ENCODE measurements around the gene MS4A15.

DNA sequence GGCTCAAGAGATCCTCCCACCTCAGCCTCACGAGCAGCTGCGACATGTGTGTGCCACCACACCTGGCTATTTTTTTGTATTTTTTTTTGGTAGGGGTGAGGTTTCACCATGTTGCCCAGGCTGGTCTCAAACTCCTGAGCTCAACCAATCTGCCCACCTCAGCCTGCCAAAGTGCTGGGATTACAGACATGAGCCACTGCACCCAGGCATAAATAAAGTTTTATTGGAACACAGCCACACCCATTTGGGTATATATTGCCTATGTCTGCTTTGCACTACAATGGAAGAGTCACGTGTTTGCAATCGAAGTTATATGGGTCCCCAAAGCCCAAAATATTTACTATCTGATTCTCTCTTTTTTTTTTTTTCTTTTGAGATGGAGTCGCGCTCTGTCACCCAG, 1.8 kb upstream of the MS4A15 start:
- TF ChIP-seq PAX5 (IDR thresholded peaks at IDR 0.05; ENCODE audit: borderline replicate concordance, low read depth, low read length), result no peak
- TF ChIP-seq POLR2A (IDR thresholded peaks at IDR 0.05; ENCODE audit: low read depth, low read length), result no peak
- TF ChIP-seq, protein P1, sequence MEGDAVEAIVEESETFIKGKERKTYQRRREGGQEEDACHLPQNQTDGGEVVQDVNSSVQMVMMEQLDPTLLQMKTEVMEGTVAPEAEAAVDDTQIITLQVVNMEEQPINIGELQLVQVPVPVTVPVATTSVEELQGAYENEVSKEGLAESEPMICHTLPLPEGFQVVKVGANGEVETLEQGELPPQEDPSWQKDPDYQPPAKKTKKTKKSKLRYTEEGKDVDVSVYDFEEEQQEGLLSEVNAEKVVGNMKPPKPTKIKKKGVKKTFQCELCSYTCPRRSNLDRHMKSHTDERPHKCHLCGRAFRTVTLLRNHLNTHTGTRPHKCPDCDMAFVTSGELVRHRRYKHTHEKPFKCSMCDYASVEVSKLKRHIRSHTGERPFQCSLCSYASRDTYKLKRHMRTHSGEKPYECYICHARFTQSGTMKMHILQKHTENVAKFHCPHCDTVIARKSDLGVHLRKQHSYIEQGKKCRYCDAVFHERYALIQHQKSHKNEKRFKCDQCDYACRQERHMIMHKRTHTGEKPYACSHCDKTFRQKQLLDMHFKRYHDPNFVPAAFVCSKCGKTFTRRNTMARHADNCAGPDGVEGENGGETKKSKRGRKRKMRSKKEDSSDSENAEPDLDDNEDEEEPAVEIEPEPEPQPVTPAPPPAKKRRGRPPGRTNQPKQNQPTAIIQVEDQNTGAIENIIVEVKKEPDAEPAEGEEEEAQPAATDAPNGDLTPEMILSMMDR (IDR thresholded peaks at IDR 0.05 in 2 of 3, conservative IDR thresholded peaks at IDR 0.05 in 1 of 3; ENCODE audit: control insufficient read depth in 2 of 3, extremely low read depth in 1 of 3, insufficient read depth in 1 of 3, low read depth in 3 of 3, low read length in 3 of 3), result no peak
- TF ChIP-seq SMC3 (IDR thresholded peaks at IDR 0.05; ENCODE audit: borderline replicate concordance, low read length), result no peak
- TF ChIP-seq MXI1 (IDR thresholded peaks at IDR 0.05; ENCODE audit: low read depth, low read length), result no peak
- TF ChIP-seq GABPA (IDR thresholded peaks at IDR 0.05; ENCODE audit: low read depth), result no peak
- TF ChIP-seq KAT2A (conservative IDR thresholded peaks at IDR 0.05; ENCODE audit: control insufficient read depth, low read depth, low read length), result no peak
- TF ChIP-seq RAD21 (IDR thresholded peaks at IDR 0.05; ENCODE audit: insufficient read depth, low read depth, low read length), result no peak
- TF ChIP-seq SIN3A (IDR thresholded peaks at IDR 0.05; ENCODE audit: low read depth, low read length), result no peak
- TF ChIP-seq NFYB (IDR thresholded peaks at IDR 0.05; ENCODE audit: insufficient read depth, low read depth, low read length), result no peak
- TF ChIP-seq POLR2AphosphoS2 (IDR thresholded peaks at IDR 0.05; ENCODE audit: low read depth, low read length), result no peak
- TF ChIP-seq POU2F2 (IDR thresholded peaks at IDR 0.05; ENCODE audit: borderline replicate concordance, low read depth, low read length), result no peak
- TF ChIP-seq, protein P2, sequence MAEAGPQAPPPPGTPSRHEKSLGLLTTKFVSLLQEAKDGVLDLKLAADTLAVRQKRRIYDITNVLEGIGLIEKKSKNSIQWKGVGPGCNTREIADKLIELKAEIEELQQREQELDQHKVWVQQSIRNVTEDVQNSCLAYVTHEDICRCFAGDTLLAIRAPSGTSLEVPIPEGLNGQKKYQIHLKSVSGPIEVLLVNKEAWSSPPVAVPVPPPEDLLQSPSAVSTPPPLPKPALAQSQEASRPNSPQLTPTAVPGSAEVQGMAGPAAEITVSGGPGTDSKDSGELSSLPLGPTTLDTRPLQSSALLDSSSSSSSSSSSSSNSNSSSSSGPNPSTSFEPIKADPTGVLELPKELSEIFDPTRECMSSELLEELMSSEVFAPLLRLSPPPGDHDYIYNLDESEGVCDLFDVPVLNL (IDR thresholded peaks at IDR 0.05; ENCODE audit: low read depth, low read length), result no peak
- TF ChIP-seq, protein P3, sequence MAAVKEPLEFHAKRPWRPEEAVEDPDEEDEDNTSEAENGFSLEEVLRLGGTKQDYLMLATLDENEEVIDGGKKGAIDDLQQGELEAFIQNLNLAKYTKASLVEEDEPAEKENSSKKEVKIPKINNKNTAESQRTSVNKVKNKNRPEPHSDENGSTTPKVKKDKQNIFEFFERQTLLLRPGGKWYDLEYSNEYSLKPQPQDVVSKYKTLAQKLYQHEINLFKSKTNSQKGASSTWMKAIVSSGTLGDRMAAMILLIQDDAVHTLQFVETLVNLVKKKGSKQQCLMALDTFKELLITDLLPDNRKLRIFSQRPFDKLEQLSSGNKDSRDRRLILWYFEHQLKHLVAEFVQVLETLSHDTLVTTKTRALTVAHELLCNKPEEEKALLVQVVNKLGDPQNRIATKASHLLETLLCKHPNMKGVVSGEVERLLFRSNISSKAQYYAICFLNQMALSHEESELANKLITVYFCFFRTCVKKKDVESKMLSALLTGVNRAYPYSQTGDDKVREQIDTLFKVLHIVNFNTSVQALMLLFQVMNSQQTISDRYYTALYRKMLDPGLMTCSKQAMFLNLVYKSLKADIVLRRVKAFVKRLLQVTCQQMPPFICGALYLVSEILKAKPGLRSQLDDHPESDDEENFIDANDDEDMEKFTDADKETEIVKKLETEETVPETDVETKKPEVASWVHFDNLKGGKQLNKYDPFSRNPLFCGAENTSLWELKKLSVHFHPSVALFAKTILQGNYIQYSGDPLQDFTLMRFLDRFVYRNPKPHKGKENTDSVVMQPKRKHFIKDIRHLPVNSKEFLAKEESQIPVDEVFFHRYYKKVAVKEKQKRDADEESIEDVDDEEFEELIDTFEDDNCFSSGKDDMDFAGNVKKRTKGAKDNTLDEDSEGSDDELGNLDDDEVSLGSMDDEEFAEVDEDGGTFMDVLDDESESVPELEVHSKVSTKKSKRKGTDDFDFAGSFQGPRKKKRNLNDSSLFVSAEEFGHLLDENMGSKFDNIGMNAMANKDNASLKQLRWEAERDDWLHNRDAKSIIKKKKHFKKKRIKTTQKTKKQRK (IDR thresholded peaks at IDR 0.05; ENCODE audit: low read depth, low read length), result no peak

Measured in GM12878 (cell line).